GM18951 (cell line): ENCODE results near the gene FGR.
"Not testable (repeated sequence)": the region's sequence is repeated elsewhere in the genome, so short reads cannot be mapped to it uniquely, and the experiment has no call there.

ENCODE experiments used
- POLR2A ChIP-seq: IDR thresholded peaks from 4 replicates; pipeline ENCODE4 v1.6.1; 2011; ENCODE audit warnings: mild to moderate bottlenecking; ENCODE audit not compliant: insufficient read length, insufficient read depth; ENCODE audit errors: extremely low read depth
- in situ Hi-C: fragments of 300-500 bp; cut with MboI; formaldehyde crosslinking; loops from one replicate; pipeline ENCODE4 v1.12.0; 2022; ENCODE audit warnings: low sequenced_read_pairs, mixed read lengths, inconsistent platforms; ENCODE audit not compliant: unreplicated experiment

Gene FGR

DNA sequence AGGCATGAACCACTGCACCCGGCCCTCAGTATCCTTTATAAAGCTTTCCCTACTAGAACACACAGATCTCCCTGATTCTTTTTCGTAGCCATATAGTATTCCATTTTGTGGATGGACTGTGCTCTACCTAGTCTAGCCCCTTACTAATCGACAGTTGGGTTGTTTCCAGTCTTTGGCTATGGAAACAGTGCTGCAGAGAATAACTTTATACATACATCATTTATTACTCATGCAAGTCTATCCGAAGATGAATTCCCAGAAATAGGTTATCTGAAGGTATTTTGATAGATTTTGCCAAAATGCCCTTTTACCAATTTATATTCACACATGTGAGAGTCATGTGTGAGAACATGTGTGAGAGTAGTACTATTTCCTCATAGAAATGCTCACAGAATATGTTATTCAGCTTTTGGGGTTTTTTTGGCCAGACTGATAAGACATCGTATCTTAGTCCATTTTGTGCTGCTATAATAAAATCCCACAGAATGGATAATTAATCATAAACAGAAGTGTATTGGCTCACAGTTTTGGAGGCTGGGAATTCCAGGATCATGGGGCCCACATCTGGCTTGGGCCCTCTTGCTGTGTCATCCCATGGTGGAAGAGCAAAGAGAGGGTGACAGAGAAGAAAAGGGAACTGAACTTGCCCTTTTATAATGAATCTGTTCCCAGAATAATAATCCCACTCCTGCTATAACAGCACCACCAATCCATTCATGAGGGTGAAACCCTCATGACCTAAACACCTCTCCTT is 17.3 kb upstream of the FGR start:
- in situ Hi-C loops = no loop called here
- TF ChIP-seq POLR2A = no peak

DNA sequence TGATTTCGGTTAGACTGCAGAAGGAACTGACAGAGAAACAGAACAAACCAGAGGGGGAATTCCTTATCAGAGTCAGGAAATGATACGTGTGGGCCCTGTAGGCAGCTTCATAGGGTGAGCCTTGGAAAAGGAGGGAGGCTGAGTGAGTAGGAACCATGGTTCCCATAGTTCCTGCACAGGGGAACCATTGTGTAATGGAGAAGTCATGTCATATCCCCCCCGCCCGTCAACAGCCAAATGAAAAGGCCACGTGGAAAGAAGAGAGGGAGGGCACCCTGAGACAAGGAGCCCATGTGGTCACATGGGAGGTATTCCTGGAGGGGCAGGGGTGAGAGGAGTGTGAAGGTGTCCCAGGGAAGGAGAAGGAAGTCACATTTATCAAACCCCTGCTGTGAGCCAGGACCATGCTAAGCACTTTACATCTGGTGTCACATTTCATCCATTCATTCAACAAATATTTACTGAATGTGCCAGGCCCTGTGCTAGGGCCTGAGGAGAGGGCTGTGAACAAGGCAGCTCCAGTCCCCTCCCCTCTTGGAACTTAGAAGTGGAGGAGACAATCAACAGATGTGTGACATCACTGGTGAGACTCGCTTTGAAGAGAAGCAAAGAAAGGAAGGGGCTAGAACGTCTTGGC is 15.7 kb upstream of the FGR start:
- TF ChIP-seq POLR2A = no peak
- in situ Hi-C loops = no loop called here

DNA sequence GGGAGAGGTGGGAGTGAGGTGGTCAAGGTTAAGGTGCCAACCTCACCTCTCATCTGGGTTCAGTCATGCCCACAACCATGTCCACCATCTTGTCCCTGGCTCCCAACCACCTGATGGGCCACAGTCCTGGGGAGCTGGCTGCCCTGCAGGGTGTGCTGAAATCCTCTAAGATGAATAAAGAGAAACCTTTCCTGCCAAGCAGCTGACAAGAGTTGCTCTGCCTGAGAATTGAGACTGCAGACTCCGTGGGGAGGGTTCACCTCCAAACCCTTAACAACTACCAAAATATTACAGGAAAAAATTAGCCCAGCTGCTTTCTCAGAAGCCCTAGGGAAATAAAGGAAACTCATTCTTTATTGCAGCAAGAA is 15.2 kb upstream of the FGR start:
- in situ Hi-C loops = no loop called here

DNA sequence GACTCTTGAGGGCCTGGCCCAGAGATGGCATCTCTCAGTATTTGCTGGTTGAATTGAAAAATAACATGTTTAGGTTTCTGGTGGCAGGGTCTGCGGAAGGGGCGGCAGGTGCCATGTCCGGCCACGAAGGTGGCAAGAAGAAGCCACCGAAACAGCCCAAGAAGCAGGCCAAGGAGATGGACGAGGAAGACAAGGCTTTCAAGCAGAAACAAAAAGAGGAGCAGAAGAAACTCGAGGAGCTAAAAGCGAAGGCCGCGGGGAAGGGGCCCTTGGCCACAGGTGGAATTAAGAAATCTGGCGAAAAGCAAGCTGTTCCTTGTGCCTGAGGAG is 14.3 kb upstream of the FGR start:
- no peak for TF ChIP-seq POLR2A
- in situ Hi-C loops = no loop called here

More for the DNA sequence above, 15.2 kb upstream of the FGR start:
- TF ChIP-seq POLR2A = no peak

DNA sequence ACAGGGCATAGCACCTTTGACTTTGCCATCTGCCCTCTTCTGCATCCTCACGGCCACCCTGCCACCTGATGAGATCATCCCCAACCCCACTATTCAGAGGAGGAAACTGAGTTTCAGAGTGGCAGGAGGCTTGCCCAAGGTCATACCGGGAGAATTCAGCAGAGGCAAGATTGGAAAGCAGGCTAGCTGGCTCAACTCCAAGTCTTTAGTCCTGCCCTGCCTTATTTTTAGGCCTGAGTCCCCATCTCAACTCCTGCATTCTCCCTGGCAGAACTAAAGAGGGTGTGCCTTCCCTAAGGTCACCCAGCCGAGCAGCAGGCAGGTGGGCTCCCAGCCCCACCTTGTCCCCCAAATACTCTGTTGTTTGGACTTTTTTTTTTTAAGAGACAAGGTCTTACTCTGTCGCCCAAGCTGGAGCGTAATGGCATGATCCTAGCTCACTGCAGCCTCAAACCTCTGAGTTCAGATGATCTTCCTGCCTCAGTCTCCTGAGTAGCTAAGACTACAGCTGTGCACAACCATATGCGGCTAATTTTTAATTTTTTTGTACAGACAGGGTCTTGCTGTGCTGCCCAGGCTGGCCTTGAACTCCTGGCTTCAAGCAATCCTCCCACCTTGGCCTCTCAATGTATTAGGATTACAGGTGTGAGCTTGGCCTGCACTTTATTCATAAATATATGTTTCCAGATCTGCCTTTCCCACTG is 13.8 kb upstream of the FGR start:
- no peak for TF ChIP-seq POLR2A
- in situ Hi-C loops = no loop called here

DNA sequence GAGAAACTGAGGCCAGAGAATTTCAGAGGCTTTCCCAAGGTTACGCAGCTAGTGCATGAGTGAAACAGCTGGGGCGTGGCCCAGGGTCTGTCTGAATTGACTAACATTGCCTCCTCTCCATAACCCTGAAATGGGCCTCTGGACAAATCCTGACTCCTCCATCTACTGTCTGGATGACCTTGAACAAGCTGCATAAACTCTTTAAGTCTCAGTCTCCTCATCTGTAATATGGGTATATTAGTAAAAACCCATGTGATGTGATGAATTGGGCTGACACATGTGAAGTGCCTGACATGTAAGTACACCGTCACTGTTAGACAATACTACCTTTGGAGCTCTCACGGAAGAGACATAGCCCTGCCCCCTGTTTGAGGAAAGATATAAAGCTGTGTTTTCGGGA is 12.3 kb upstream of the FGR start:
- TF ChIP-seq POLR2A = no peak
- in situ Hi-C loops = no loop called here

DNA sequence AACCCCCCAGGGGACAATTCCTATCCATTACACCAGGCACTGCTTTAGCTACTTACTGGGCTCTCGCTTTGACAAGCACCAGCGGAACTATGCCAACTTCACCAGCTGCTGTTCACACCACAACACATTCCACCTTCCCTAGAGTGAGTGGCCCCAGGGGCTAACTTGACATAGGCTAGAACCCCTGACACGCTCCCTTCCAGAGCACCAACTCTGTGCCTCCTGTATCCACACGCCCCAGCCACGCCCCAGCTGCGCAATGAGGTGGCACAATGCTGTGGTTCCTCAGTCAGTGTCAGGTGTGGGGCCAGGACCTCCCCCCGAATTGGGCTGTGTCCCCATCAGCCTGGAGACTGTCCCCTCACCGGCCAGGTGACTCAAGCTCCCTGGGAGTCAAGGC is 11.7 kb upstream of the FGR start:
- in situ Hi-C loops = no loop called here

DNA sequence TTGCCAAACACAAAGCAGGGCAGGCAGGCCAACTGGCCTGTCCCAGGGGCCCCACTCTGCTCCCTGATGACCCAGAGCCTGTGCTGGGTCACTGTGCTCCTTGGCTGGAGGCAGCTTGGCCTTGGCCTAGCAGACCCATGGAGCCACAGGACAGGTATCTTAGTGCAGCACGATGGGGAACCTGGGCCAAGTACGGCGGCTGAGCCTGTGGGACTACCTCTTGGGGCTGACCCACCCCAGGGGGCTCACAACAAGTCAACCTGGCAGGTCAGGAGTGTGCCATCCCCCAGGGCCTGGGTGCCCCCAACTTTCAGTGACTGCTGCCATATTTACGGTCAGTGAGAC is 10.1 kb upstream of the FGR start:
- in situ Hi-C loops = no loop called here
- TF ChIP-seq POLR2A = no peak

More for the DNA sequence above, 11.7 kb upstream of the FGR start:
- no peak for TF ChIP-seq POLR2A

DNA sequence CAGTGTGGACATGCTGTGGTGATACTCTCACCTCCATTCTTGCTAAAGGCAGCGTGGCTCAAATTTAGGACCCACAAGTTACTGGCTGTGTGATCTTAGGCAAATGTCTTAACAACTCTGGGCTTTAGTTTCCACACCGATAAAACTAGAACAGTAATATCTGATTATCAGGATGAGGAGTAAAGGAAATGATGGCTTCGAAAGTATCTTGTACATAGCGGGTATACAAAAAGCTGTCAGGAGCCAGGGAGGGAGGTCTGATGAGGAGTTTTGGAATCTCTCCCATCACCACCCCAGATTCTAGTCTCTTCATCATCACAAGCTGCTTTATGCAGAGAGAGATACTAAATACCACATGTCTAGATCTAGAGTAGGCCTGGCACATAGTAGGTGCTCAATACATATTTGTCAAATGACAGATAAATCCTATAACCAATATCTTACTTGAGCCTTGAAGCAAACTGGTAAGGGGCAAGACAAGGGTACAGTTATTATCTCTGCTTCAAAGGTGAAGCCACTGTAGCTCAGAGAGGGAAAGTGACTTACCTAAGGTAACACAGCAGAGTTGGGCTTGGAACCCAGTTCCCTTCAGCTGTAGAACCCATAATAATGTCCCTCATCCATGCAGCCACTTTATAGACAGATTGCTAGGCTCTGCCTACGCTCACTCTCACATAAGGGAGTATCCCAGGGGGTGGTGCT is 9.5 kb upstream of the FGR start:
- TF ChIP-seq POLR2A = no peak
- in situ Hi-C loops = no loop called here

DNA sequence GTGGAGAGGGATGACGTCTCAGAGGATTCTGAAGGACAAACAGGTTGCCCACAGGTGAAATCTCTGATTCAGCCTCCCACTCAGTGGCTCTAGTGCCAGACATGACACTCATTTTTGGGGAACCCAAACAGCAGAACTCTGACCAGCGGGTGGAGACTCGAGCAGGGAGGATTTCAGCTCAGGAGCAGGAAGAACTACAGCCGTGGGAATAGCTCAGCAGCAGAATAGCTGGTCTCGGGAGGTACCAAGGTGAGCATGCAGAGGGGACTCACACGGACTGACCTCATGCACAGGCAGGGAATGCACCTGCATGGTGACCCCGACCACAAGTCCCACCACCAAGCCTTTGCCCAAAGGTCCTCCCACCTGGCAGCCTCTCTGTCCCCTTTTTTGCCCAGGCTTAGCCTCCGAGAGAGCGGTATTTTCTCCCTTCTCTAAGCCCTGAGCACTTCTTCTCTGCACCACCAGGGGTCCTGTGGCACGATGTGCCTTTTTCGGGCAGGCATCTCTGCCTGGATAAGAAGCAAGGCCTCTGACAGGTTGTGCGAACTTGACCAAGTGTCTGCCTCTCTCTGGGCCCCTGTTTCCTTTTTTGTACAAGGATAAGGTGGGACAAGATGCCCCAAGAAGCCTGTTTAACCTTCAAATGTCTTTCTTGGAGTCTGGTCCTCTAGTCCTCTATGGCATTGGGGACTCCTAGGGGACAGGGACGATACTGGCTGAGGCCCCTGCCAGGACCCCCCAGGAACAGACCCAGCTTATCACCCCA is 8.8 kb upstream of the FGR start:
- TF ChIP-seq POLR2A = no peak
- in situ Hi-C loops = no loop called here

DNA sequence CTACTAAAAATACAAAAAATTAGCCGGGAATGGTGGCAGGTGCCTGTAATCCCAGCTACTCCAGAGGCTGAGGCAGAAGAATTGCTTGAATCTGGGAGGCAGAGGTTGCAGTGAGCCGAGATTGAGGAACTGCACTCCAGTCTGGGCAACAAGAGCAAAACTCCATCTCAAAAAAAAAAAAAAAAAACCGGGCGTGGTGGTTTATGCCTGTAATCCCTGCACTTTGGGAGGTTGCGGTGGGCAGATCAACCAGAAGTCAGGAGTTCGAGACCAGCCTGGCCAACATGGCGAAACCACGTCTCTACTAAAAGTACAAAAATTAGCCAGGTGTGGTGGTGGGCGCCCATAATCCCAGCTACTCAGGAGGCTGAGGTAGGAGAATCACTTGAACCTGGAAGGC is 5.5 kb upstream of the FGR start:
- in situ Hi-C loops = not testable (repeated sequence)

DNA sequence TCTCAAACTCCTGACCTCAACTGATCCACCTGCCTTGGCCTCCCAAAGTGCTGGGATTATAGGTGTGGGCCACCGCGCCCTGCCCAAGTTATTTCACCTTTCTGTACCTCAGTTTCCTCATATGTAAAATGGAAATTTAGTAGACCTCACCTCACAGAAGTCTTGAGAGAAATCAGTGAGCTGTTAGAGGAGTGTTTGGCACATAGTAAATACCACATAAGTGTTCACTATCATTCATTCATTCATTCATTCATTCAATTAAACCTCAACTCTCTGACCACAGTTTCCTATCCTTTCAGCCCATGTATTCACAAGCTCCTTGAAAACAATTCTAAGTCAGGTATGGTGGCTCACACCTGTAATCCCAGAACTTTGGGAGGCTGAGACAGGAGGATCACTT is 3.8 kb upstream of the FGR start:
- TF ChIP-seq POLR2A = no peak

More for the DNA sequence above, 3.8 kb upstream of the FGR start:
- in situ Hi-C loops = no loop called here
